ENCODE measurements around the gene TPSG1. TPM values are rescaled to one million over a fixed set of nuclear protein-coding genes. Genes with fewer than 3 reads are reported as not detected.
"Not testable (repeated sequence)": the region's sequence is repeated elsewhere in the genome, so short reads cannot be mapped to it uniquely, and the experiment has no call there.

The TPSG1 gene
- polyA plus RNA-seq, 4 donors, result 0.47 to 1.6 (median 0.90) TPM

DNA sequence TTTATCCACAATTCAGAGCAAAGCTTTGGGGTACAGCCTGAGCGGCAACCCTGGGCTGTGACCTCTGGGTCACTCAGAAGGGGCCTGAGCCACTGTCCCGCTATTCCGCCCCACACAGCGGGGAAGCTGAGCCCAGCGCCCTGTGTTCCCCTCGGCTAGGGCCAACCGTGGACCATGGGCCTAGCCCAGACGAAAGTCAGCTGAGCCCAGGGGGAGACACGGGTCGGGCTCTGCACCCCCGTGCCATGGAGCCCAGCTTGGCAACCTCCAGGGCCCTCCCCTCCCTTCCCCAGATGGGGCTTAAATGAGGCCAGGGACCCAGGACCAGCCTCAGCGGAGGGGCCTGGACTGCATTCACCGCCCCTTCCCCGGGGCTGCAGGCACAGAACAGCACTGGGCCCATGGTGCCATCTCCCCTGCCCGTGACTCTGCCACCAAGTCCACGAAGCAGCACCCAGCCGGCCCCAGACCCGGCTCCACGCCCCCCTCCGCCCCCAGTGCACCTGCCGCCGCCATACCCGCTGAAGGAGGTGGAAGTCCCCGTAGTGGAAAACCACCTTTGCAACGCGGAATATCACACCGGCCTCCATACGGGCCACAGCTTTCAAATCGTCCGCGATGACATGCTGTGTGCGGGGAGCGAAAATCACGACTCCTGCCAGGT lies 32.6 kb upstream of the TPSG1 start:
- no peak for DNase-seq (ENCODE audit: low read depth in 4 of 4, low spot score in 3 of 4)

DNA sequence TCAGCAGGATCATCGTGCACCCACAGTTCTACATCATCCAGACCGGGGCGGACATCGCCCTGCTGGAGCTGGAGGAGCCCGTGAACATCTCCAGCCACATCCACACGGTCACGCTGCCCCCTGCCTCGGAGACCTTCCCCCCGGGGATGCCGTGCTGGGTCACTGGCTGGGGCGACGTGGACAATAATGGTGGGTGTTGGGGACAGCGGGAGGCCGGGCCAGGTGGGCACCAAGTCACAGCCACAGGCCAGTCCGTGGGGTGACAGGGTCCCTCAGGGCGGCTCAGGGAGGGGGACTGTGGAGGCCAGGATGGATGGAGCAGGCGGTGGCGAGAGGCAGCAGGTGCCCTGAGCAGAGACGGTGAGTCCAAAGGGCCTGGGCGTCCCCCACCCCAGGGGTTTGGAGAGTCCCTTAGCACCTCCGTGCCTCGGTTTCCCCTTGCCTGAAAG lies 31.8 kb upstream of the TPSG1 start:
- no peak for DNase-seq (ENCODE audit: low read depth in 4 of 4, low spot score in 3 of 4)

DNA sequence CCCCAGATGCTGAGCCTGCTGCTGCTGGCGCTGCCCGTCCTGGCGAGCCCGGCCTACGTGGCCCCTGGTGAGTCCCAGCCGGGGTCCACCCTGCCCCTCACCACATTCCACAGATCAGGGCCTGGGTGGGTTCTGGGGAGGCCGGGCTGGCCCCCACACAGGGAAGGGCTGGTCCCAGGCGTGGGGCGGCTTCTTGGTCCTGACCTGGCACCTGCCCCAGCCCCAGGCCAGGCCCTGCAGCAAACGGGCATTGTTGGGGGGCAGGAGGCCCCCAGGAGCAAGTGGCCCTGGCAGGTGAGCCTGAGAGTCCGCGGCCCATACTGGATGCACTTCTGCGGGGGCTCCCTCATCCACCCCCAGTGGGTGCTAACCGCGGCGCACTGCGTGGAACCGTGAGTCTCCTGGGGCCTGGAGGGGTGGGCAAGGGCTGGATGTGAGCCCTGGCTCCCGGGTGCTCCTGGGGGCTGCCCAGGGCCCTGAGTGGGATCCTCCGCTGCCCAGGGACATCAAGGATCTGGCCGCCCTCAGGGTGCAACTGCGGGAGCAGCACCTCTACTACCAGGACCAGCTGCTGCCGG lies 31.3 kb upstream of the TPSG1 start:
- not testable (repeated sequence) for DNase-seq (ENCODE audit: low read depth in 4 of 4, low spot score in 3 of 4)

DNA sequence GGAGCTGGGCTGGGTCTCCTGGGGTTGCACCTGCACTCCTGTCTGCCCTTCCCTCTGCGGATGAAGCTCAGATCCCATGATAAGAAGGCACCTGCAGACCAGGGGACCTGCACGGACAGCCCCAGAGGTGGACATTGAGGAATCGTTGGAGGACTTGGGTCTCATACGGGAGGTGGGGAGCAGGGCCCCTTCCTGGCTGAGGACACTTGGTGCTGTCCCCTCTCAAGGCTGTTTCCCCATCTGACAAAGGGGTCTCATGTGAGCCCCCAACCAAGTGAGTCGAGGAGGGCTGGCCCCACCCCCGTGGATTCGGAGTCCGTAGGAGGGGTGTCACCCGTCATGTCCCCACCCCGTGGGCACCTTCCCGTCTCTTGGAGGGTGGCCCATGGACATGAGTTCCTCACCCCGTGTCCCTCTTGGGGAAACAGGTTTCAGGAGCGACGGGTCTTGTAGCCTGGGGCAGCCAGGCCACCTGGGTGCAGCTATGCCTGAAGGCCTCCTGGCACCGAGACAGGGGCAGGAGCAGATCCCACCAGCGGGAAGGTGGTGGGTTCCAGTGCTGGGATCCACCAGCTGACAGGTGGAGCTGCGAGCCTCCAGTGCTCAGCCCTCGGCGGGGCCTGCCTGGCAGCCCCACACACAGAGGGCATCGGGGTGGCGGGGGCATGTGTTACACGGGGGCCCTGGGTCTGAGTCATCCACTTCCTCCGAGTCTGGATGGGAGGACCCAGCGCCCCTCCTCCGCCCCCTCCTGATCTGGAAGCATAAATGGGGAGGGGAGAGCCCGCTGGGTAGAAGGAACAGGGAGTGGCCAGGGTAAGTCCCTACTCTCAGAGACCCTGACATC lies 30.4 kb upstream of the TPSG1 start, which contains the start of gene TPSD1:
Gene TPSD1 (plus strand): TSS at position 794 of the 847 bp plus-strand sequence. CDS start 212 bp downstream, outside the sequence.
- not testable (repeated sequence) for DNase-seq (ENCODE audit: low read depth in 4 of 4, low spot score in 3 of 4)

DNA sequence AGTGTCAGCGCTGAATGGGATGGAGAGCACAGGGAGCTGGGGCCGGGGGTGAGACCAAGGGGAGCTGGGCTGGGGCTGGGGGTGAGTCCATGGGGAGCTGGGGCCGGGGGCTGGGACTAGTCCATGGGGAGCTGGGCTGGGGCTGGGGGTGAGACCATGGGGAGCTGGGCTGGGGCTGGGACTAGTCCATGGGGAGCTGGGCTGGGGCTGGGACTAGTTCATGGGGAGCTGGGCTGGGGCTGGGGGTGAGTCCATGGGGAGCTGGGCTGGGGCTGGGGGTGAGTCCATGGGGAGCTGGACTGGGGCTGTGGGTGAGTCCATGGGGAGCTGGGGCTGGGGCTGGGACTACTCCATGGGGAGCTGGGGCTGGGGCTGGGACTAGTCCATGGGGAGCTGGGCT lies 29.8 kb upstream of the TPSG1 start:
- DNase-seq (ENCODE audit: low read depth in 4 of 4, low spot score in 3 of 4), result not testable (repeated sequence)

DNA sequence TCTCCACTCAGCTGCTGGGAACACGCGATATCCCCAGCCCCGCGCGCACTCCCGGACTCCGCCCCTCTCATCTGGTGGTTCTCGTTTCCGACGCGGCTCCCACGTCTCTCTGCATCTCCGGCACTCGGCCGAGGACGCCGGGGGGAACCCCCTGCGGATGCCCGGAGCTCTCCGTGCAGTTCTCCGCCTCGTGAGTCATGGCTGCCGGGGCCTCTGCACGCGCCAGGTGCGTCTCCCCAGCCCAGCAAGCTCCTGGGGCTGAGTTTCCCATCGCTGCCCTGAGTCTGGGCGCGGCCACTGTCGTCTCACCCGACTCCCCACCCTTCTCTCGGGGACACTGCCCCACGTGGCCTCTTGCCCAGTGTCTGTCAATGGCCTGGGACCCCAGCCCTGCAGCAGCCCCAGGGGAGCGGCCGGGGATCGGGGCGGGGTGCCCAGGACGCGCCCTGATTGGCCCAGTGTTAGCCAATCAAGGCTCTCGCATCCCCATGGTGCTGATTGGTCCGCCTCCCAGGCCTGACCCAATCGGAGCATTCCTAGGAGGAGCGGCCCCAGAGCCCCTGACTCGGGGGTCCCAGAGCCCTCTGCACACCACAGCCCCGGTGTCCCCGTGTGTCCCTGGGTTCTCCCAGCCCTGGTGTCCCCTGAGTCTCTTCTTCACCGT lies 28.8 kb upstream of the TPSG1 start:
- DNase-seq (ENCODE audit: low read depth in 4 of 4, low spot score in 3 of 4), result not testable (repeated sequence)

DNA sequence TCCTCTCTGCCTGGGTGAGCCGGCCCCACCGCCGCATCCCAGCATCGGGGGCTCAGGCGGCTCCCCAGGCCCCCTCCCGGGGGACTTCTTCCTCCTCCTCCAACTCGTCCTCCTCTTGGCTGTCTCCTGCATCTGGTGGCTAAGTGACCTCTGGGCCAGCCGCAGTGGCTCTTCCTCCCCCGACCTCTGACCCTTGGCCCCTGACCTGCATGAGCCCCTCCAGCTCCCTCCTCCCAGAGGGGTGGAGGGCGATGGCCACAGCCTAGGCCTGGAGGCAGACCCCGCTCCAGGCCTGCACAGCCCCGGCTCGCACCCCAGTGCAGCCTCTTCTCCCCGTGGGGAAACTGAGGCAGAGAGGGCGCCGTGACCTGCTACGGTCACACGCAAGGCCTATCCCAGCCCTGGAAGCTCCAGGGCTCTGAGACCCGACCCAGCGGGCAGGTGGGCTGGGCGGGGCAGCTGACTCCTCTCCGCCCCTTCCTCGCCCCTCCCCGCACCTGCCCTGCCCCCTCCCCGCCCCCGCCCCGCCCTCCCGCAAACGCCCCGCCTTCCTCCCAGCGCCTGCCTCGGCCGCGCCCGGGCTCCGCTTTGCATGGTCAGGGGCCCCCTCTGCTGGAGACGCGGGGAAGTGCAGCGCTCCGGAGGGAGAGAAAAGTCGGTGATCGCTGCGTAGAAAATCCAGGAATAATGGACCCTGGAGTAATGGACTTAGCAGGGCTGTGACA lies 24.1 kb upstream of the TPSG1 start:
- not testable (repeated sequence) for DNase-seq (ENCODE audit: low read depth in 4 of 4, low spot score in 3 of 4)

DNA sequence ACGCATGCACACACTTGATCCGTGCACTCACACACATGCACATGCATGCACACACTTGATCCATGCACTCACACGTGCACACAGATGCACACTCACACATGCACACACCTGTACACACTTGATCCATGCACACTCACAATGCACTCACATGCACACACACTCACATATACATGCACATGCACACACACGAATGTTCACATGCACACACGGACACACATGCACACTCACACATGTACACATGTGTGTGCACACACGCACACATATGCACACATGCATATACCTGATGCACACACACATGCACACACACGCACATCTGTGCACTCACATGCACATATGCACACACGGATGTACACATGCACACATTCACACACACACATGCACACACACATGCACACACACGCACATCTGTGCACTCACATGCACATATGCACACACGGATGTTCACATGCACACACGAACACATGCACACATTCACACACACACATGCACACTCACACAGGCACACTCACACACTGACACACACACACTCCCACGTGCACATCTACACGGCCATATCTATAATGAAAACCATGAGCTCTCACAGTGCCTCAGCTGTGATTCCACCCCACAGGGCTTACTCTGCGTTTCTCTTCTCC lies 23.0 kb upstream of the TPSG1 start:
- not testable (repeated sequence) for DNase-seq (ENCODE audit: low read depth in 4 of 4, low spot score in 3 of 4)

DNA sequence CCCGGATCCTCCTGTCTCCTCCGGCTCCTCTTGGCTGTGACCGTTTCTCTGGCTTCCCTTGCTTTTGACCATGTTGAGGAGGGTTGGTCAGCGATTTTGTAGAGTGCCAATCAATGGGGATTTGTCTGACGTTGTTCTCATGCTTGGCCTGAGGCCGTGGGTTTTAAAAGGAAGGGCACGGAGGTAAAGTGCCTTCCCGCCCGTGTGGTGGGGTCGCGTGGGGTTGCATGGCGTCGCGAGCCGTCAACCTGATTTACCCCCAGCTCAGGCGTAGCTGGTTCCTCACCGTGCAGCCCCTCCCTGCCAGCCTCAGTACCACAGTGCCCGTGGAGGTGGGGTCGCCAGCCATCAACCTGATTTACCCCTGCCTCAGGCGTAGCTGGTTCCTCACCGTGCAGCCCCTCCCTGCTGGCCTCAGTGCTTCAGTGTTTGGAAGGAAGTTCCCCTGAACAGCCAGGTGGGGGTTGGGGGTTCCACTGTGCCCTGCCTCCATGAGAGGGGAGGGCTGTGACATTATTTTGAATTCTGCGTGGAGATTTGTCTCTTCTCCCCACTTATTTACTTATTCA lies 20.5 kb upstream of the TPSG1 start:
- no peak for DNase-seq (ENCODE audit: low read depth in 4 of 4, low spot score in 3 of 4)

DNA sequence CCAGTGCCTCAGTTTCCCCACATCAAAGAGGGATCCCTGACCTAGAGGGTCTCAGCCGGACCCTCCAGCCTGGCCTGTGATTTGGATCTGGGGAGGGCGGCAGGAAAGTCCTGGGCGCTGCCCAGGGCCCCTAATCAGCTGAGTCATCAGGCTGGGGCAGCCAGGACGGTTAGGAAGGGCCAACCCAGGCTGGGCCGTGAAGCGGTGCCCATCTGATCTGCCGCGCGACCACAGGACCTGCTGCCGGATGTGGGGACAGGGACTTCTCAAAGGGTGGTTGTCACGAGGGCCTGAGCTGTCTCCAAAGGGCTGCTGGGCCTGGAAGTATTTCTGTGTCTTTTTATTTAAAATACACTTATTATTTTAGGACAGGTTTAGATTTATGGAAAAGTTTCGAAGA lies 19.8 kb upstream of the TPSG1 start:
- DNase-seq (ENCODE audit: low read depth in 4 of 4, low spot score in 3 of 4), result no peak

DNA sequence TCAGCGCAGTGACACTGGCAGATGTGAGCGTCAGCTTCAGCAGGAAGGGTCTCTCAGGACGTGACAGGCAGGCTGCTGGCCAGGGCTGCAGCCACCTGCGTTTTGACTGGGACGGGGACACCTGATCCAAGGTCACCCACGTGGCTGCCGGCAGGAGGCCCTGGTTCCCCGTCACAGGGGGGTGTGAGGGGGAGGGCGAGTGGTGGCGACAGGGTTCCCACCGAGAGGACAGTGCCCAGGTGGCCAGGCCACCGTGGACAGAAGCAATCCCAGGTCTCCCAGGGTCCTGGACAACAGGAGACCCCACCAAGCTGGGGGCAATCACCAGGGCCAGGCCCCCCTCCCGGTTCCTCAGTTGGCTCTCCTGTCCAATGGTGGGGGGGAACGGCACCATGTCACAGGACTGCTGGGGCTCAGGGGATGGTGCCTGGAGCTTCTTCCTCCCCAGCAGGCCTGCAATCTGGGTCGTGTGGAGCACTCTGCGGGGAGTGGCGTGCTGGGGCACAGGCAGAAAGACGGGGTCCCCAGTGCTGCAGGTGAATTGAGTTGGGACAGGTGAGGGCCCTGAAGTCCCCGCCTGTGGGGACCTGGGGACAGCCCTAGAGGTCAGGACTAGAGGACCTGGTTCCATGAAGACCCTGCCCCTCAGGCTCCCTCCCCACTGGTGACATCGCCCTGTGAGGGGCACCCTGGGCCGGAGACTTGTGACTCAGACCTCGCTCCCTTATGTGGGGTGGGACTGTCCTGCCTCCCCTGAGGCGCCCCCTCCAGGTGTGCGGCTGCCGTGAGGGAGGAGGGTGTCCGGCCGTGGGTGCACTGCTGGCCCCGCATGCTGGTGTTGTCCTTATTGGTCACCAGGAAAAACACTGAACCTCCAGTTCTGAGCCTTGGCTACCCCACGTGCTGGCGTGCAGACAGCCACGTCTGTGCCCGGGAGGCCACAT lies 19.1 kb upstream of the TPSG1 start:
- not testable (repeated sequence) for DNase-seq (ENCODE audit: low read depth in 4 of 4, low spot score in 3 of 4)

DNA sequence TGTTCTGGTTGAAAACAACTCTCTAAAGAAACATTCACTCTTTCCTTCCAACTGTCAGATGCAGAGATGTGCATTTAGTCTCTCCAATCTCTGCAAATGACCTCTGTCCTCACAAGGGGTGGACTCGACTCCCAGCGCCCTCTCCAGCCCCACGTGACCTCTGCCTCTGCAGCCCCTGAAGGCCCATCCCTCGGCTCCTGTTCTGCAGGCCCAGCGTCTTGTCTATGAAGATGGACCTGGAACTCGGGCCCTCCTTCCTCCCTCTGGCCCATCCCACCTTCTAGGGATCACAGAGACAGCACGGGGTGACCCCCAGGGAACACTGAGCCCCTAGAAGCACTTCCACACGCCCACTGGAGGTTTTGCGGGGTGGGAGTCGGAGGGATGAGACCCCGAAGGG lies 18.3 kb upstream of the TPSG1 start:
- DNase-seq (ENCODE audit: low read depth in 4 of 4, low spot score in 3 of 4), result not testable (repeated sequence)

DNA sequence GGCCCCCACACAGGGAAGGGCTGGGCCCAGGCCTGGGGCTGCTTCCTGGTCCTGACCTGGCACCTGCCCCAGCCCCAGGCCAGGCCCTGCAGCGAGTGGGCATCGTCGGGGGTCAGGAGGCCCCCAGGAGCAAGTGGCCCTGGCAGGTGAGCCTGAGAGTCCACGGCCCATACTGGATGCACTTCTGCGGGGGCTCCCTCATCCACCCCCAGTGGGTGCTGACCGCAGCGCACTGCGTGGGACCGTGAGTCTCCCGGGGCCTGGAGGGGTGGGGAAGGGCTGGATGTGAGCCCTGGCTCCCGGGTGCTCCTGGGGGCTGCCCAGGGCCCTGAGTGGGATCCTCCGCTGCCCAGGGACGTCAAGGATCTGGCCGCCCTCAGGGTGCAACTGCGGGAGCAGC lies 16.0 kb upstream of the TPSG1 start:
- DNase-seq (ENCODE audit: low read depth in 4 of 4, low spot score in 3 of 4), result not testable (repeated sequence)

DNA sequence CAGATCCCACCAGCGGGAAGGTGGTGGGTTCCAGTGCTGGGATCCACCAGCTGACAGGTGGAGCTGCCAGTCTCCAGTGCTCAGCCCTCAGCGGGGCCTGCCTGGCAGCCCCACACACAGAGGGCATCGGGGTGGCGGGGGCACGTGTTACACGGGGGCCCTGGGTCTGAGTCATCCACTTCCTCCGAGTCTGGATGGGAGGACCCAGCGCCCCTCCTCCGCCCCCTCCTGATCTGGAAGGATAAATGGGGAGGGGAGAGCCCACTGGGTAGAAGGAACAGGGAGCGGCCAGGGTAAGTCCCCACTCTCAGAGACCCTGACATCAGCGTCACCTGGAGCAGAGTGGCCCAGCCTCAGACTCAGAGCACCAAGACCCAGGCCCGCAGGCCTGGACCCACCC lies 15.4 kb upstream of the TPSG1 start, which contains the start of gene TPSAB1:
Gene TPSAB1 (plus strand): TSS at position 270 of the 400 bp plus-strand sequence. CDS start 234 bp downstream, outside the sequence.
- DNase-seq (ENCODE audit: low read depth in 4 of 4, low spot score in 3 of 4), result not testable (repeated sequence)

DNA sequence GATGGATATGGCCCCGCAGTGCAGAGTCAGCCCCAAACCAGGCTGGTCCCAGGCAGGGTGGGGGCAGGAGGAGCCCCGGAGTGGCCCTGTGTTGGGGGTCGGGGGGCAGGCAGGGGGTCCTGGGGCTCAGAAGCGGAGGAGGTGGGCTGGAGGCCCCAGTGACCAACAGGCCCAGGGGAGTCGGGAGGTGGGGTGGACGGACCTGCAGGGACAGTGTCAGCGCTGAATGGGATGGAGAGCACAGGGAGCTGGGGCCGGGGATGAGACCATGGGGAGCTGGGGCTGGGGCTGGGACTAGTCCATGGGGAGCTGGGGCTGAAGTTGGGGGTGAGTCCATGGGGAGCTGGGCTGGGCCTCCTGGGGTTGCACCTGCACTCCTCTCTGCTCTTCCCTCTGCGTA lies 14.5 kb upstream of the TPSG1 start:
- not testable (repeated sequence) for DNase-seq (ENCODE audit: low read depth in 4 of 4, low spot score in 3 of 4)

DNA sequence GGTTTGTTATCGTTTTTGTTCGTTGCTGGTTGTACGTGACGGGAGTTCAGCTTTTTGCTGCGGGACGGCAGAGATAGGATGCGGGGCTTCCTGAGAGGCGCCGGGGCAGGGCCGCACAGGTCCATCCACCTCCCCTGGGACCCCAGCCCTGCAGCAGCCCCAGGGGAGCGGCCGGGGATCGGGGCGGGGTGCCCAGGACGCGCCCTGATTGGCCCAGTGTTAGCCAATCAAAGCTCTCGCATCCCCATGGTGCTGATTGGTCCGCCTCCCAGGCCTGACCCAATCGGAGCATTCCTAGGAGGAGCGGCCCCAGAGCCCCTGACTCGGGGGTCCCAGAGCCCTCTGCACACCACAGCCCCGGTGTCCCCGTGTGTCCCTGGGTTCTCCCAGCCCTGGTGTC lies 13.8 kb upstream of the TPSG1 start:
- not testable (repeated sequence) for DNase-seq (ENCODE audit: low read depth in 4 of 4, low spot score in 3 of 4)

DNA sequence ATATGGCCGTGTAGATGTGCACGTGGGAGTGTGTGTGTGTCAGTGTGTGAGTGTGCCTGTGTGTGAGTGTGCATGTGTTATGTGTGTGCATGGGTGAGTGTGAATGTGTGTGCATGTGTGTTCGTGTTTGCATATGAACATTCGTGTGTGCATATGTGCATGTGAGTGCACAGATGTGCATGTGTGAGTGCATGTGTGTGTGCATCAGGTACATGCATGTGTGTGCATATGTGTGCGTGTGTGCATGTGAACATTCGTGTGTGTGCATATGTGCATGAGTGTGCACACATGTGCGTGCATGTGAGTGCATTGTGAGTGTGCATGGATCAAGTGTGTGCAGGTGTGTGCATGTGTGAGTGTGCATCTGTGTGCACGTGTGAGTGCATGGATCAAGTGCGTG lies 12.9 kb upstream of the TPSG1 start:
- no peak for DNase-seq (ENCODE audit: low read depth in 4 of 4, low spot score in 3 of 4)

DNA sequence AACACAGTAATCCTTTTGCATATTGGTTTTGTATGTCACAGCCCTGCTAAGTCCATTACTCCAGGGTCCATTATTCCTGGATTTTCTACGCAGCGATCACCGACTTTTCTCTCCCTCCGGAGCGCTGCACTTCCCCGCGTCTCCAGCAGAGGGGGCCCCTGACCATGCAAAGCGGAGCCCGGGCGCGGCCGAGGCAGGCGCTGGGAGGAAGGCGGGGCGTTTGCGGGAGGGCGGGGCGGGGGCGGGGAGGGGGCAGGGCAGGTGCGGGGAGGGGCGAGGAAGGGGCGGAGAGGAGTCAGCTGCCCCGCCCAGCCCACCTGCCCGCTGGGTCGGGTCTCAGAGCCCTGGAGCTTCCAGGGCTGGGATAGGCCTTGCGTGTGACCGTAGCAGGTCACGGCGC lies 11.6 kb upstream of the TPSG1 start:
- DNase-seq (ENCODE audit: low read depth in 4 of 4, low spot score in 3 of 4), result not testable (repeated sequence)

All from right renal pelvis (tissue), 4 donors.